Large intestine (tissue), 3 donors: ENCODE data around the gene DNPH1. TPM values are rescaled to one million over a fixed set of nuclear protein-coding genes. Genes with fewer than 3 reads are reported as not detected.

ENCODE experiments used
- DNase-seq, 2 donors: peaks; one replicate each; pipeline versions ENCODE4 v3.0.0 to v3.0.0-alpha.2; 2013
- H3K27ac ChIP-seq: one replicate; pipeline ENCODE4 v1.5.1; 2013; ENCODE audit warnings: low read length
- H3K27me3 ChIP-seq: 2 replicates; pipeline ENCODE4 v1.6.1; 2013; ENCODE audit warnings: low read length; ENCODE audit not compliant: control insufficient read depth, insufficient read depth
- H3K36me3 ChIP-seq: 2 replicates; pipeline ENCODE4 v1.6.1; 2013; ENCODE audit warnings: low read length; ENCODE audit not compliant: control insufficient read depth, insufficient read depth
- H3K4me1 ChIP-seq: one replicate; pipeline ENCODE4 v1.6.1; 2013; ENCODE audit warnings: low read length; ENCODE audit not compliant: control insufficient read depth, insufficient read depth
- H3K4me3 ChIP-seq: one replicate; pipeline ENCODE4 v1.5.1; 2013; ENCODE audit warnings: low read length
- H3K9me3 ChIP-seq: one replicate; pipeline ENCODE4 v1.6.1; 2013; ENCODE audit warnings: mild to moderate bottlenecking, low read depth, low read length, moderate library complexity; ENCODE audit not compliant: control insufficient read depth
- WGBS: methylation state at CpG from one replicate; pipeline ENCODE4 v1.1.5; 2013; ENCODE audit warnings: low lambda C conversion rate; ENCODE audit not compliant: insufficient coverage; 5-methylcytosine and 5-hydroxymethylcytosine counted together
- polyA plus RNA-seq: library from polyadenylated mRNA; unstranded; fragments of 120-200 nt; gene quantifications from one replicate; pipeline ENCODE4 v1.2.1, GENCODE V29; 2013

The DNPH1 gene
- polyA plus RNA-seq, 1 donor = 152 TPM

DNA sequence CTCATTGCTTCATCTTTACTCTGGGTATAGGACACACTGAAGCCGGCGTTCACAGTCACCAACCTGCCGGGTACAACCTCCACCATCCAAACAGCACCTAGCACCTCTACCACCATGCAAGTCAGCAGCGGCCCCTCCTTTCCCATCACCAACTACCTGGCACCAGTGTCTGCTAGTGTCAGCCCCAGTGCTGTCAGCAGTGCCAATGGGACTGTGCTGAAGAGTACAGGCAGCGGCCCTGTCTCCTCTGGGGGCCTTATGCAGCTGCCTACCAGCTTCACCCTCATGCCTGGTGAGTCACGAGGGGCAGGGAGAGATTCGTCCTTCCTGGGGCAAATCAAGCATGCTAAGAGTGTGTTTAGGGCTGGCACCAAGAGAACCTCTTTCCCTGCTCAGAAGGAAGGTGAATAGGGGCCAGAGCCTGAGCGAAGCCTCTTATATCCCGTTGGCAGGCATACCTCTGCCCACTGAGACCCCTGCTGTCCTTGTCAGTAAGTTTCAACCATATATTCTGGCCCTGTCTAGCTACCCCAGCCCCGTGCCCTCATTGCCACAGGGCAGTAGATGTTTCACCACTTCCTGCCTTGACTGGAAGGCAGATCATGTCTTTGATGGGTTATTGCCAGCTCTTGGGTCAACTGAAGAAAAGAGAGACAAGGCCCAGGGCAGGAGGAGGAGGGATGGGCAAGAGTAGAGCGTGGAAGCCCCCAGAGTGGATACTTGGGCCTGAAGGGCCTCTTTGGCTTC, 53.4 kb downstream of the DNPH1 start:
- 100% methylated on average over 1 of the region's 11 CpGs for WGBS
- Histone ChIP-seq H3K9me3 (no peaks in the 10 kb centered on the region), H3K27ac (peak overlapping the region; percentile 86), H3K27me3 (no peaks in the 10 kb centered on the region), H3K36me3 (peaks cover 44% of the 10 kb centered on the region), H3K4me3 (no peak overlapping the region), H3K4me1 (peaks cover 29% of the 10 kb centered on the region)
- no peak for DNase-seq

Other genes with a start within 250 kb of the DNPH1 start
- 62.0 TPM for gene PPP2R5D, start 244.9 kb downstream of the DNPH1 start, polyA plus RNA-seq
- 73.8 TPM for gene MEA1, start 215.5 kb downstream of the DNPH1 start, polyA plus RNA-seq
- gene KLHDC3, start 215.2 kb downstream of the DNPH1 start, polyA plus RNA-seq = 91.8 TPM
- gene RRP36, start 207.9 kb downstream of the DNPH1 start, polyA plus RNA-seq = 52.1 TPM
- 40.7 TPM for gene CUL7, start 175.6 kb downstream of the DNPH1 start, polyA plus RNA-seq
- gene MRPL2, start 170.0 kb downstream of the DNPH1 start, polyA plus RNA-seq = 56.1 TPM
- 170 TPM for gene KLC4, start 169.8 kb downstream of the DNPH1 start, polyA plus RNA-seq
- 35.7 TPM for gene PTK7, start 153.2 kb downstream of the DNPH1 start, polyA plus RNA-seq
- gene SRF, start 58.2 kb downstream of the DNPH1 start, polyA plus RNA-seq = 30.1 TPM
- gene CUL9, start 47.3 kb downstream of the DNPH1 start, polyA plus RNA-seq = 42.5 TPM
- gene TTBK1, start 14.0 kb upstream of the DNPH1 start, polyA plus RNA-seq = 3.8 TPM
- 1.2 TPM for gene SLC22A7, start 68.8 kb upstream of the DNPH1 start, polyA plus RNA-seq
- 8.4 TPM for gene CRIP3, start 79.3 kb upstream of the DNPH1 start, polyA plus RNA-seq
- gene ZNF318, start 140.2 kb upstream of the DNPH1 start, polyA plus RNA-seq = 21.2 TPM
- gene ABCC10, start 198.1 kb upstream of the DNPH1 start, polyA plus RNA-seq = 32.7 TPM
- gene DLK2, start 226.1 kb upstream of the DNPH1 start, polyA plus RNA-seq = 2.3 TPM
- gene TJAP1, start 248.1 kb upstream of the DNPH1 start, polyA plus RNA-seq = 43.1 TPM